HG03066 (cell line): Measurements from ENCODE around the gene BAAT.

Experiments used
- ATAC-seq: cut with Tn5 transposase; IDR thresholded peaks from one replicate; pipeline ENCODE4 v1.9.1; 2021; ENCODE audit warnings: low read depth; ENCODE audit not compliant: unreplicated experiment

BAAT gene

DNA sequence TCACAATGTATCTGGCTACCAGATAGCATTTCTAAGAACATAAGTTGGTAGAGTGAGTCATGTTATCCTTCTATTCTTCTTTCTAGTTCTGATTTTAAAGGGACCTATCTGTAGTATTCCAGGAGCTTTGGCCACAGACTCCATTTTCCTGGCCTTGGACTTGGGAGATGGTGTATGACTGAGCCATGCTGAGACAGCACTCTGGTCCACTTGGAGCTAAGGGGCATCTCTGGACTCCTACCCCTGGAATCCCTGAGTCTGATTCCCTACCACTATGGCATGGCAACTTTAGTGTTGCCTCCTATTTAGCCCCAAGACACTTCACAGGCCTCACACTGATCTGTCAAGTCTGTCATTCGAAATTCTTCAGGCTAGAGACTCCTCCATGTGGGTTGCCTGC is 58.8 kb downstream of the BAAT start:
- no peak for ATAC-seq

DNA sequence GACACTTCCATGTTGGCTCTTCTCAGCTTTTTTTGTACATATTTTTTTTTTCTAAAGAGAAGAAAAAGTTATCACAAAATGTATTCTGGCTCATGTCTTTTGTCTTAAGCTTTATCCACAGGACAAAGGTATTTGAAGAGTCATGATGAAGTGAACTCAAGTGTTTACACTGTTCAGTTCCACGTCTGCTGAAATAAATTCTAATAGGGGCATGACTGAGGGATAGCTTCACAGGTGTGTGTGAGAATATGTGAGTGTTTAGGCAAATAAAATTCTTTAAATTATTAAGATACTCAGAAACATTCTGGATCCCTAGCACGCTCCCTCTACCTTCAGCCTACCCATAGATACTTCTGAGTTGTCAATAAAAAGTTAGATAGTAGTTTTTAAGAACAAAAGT is 59.8 kb downstream of the BAAT start:
- ATAC-seq = no peak

DNA sequence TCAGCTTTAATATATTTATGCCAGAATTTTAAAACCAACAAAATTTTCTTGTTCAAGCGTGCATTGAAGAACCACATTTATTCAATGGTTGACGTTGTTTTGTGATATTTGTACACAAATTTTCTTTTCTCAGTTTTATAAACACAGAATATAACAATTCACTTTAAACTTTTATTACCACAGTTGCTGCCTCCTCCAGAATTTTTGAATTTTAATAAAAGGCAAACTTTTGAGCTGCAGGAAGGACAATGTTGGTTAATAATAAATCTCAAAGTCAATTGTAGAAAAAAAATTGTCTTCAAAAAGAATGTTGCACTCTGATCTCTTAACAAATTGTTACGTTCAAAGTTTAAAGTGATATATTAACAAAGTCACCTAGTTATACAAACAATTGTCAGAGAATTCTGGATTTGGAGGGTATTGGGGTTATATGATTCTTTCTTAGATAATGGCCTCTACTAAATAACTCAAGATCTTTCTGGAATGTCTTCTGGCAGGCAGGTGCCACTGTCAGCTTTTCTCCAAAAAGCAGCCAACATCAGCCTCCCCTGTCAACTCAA is 60.5 kb downstream of the BAAT start:
- ATAC-seq = no peak

DNA sequence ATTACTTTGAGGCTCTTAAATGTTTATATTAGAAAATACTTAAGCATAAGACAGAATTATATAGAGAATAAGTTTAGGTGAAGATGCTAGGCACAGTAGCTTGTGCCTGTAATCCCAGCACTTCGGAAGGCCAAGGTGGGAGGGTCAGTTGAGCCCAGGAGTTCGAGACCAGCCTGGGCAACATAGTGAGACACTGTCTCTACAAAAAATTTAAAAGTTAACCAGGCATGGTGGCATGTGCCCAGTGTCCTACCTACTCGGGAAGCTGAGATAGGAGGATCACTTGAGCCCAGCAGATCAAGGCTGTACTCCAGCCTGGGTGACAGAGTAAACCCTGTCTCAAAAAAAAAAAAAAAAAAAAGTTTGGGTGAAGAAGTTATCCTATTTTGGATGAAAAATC is 61.7 kb downstream of the BAAT start:
- ATAC-seq = no peak

DNA sequence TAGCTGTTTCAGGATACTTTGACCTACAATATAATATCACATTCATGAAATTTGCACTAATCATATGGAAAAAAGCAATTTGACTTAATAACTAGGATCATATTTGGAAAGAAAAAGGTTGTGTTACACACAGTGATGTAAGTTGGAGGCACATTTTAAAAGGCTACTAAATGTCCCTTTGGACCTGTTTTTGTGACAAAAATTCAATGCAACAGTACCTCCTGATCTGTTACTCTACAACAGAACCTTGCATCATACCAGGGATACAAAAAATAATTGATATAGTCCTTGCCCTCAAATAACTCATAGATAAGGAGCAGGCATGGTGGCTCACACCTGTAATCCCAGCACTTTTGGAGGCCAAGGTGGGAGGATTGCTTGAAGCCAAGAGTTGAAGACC is 67.1 kb downstream of the BAAT start:
- ATAC-seq = no peak

DNA sequence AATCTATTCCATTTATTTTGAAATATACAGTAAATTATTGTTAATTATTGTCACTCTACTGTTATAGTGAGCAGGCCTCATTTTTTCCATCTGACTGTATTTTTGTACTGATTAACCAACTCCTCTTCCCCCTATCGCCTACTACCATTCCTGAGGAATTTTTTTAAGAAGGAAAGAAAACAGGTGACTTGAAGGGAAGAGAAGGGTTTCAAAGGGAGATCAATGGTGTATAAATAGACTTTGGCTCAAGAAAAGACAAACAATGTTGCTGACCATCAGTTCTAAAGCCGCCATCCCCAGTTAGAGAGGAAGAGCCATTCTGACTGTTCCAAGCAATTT is 69.7 kb downstream of the BAAT start:
- no peak for ATAC-seq

DNA sequence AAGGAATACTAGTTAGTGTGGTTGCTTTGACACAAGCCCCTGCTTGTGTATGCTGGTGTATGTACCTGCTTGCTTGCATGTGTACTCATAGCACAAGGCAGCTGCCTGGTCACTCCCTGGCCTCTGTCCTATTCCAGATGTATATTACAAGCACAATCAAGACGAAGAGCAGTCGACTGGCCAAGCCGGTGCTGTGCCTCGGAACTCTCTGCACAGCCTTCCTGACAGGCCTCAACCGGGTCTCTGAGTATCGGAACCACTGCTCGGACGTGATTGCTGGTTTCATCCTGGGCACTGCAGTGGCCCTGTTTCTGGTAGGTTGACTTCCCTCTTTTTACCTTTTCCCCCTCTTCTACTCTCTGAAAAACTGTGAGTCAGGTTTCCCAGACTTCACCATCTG is 72.1 kb downstream of the BAAT start:
- no peak for ATAC-seq

DNA sequence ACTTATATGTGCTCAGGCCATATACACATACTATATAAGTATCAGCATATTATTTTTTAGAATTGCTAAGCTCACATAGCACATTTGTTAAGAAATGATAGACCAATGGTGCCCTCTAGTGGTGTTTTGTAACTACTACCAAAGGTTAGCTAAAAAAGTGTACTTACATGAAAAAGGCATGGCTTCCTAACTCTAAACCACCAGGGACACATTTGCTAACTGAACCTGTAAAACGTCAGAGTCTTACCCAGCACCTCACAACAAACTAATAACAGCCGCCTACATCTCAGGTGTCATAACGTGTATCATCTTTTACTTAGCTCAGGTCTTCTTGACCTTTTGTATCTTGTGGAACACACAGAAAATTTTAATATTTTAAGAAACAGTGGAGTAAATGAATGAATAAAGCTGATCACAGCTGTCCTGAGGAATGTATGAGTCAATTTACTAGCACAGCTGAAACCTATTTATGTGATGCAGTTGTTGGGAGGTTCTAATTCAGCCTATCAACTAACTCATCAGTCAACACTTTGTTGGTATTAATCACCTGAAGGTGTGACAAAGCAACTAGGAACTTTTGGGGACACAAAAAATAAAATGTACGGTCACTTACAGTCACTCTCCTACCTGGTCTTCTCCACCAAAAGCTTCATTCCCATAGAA is 72.9 kb downstream of the BAAT start:
- peak; percentile 80 for ATAC-seq

DNA sequence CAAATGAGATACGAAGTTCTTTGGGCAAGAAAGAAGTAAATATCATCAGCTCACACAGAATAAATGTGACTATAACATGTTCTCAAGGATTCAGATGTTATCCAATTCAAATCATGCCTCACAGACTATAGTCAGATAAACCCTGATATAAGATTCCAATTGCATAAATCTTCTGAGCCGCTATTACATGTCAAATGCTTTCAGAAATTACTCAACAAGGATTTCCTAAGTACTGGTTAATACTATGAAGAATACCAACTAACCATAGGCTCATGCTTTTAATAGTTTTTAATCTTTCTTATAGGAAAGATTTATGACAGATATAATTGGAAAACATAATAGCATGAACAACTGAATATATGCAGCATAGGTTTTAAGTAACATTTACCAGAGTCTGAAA is 73.6 kb downstream of the BAAT start:
- ATAC-seq = no peak
